ENCODE results near the gene GRM8.

GRM8 gene

GRCh38 chr7:126424985-126425384, 827.8 kb downstream of the GRM8 start:
- no peaks in the 10 kb centered on the region for H3K36me3 ChIP-seq (replicated peaks; ENCODE audit: insufficient read depth, low read length)
- TF ChIP-seq EZH2phosphoT487 (IDR thresholded peaks at IDR 0.05; ENCODE audit: low read length) = no peak
- H3K4me2 ChIP-seq (ENCODE audit: low read depth, low read length) = no peak overlapping the region
- no peaks in the 10 kb centered on the region for H3F3A ChIP-seq (ENCODE audit: insufficient read depth, low read length)
- no peaks in the 10 kb centered on the region for H3K4me1 ChIP-seq (ENCODE audit: low read length)
- H3K9me2 ChIP-seq (replicated peaks; ENCODE audit: insufficient read depth, low read length) = no peaks in the 10 kb centered on the region
- H3K4me3 ChIP-seq (ENCODE audit: low read length) = no peak overlapping the region
- no peak overlapping the region for H2AFZ ChIP-seq (ENCODE audit: low read length)
- no peaks in the 10 kb centered on the region for H3K27me3 ChIP-seq (replicated peaks; ENCODE audit: insufficient read depth, low read length)
- no peaks in the 10 kb centered on the region for H3K79me2 ChIP-seq (ENCODE audit: low read length)
- no peak for DNase-seq
- no peaks in the 10 kb centered on the region for H3K9me3 ChIP-seq (replicated peaks; ENCODE audit: insufficient read depth, low read length)
- no peak overlapping the region for H3K27ac ChIP-seq (ENCODE audit: low read length)
- no peaks in the 10 kb centered on the region for H4K20me1 ChIP-seq (ENCODE audit: insufficient read depth, low read length)
- no peak overlapping the region for H3K9ac ChIP-seq (ENCODE audit: low read length)

- no peaks in the 10 kb centered on the region for H3F3A ChIP-seq (ENCODE audit: insufficient read depth, low read length)
- no peak overlapping the region for H3K9ac ChIP-seq (ENCODE audit: low read length)
- no peaks in the 10 kb centered on the region for H3K9me3 ChIP-seq (replicated peaks; ENCODE audit: insufficient read depth, low read length)
- H4K20me1 ChIP-seq (ENCODE audit: insufficient read depth, low read length) = no peaks in the 10 kb centered on the region
- TF ChIP-seq EZH2phosphoT487 (IDR thresholded peaks at IDR 0.05; ENCODE audit: low read length) = no peak
- no peak for TF ChIP-seq EZH2 (optimal IDR thresholded peaks at IDR 0.05; ENCODE audit: low read depth, low read length)
- TF ChIP-seq CTCF (IDR thresholded peaks at IDR 0.05; ENCODE audit: low read length) = no peak
- H3K27ac ChIP-seq (ENCODE audit: low read length) = no peak overlapping the region
- no peaks in the 10 kb centered on the region for H3K36me3 ChIP-seq (replicated peaks; ENCODE audit: insufficient read depth, low read length)
- no peaks in the 10 kb centered on the region for H3K27me3 ChIP-seq (replicated peaks; ENCODE audit: insufficient read depth, low read length)
- H3K4me1 ChIP-seq (ENCODE audit: low read length) = no peaks in the 10 kb centered on the region
- DNase-seq = no peak
- no peaks in the 10 kb centered on the region for H3K79me2 ChIP-seq (ENCODE audit: low read length)
- no peaks in the 10 kb centered on the region for H3K9me2 ChIP-seq (replicated peaks; ENCODE audit: insufficient read depth, low read length)
- H3K4me3 ChIP-seq (ENCODE audit: low read length) = no peak overlapping the region
- no peak overlapping the region for H2AFZ ChIP-seq (ENCODE audit: low read length)
- H3K4me2 ChIP-seq (ENCODE audit: low read depth, low read length) = no peak overlapping the region
These were observed 833.7 kb downstream of the GRM8 start for GRCh38 chr7:126419047-126419446.

- TF ChIP-seq EZH2phosphoT487 (IDR thresholded peaks at IDR 0.05; ENCODE audit: low read length) = no peak
- no peak for TF ChIP-seq CTCF (IDR thresholded peaks at IDR 0.05; ENCODE audit: low read length)
- no peak for TF ChIP-seq EZH2 (optimal IDR thresholded peaks at IDR 0.05; ENCODE audit: low read depth, low read length)
These were observed 840.8 kb downstream of the GRM8 start for GRCh38 chr7:126411821-126412383.

More at GRCh38 chr7:126411821-126412383, 840.8 kb downstream of the GRM8 start:
- H3K36me3 ChIP-seq (replicated peaks; ENCODE audit: insufficient read depth, low read length) = no peaks in the 10 kb centered on the region
- peak; percentile 48 for DNase-seq
- peak overlapping the region; percentile 49; the same call in 1 of the 2 replicates for H3K27ac ChIP-seq (ENCODE audit: low read length)
- peak overlapping the region; percentile 49 for H3K4me3 ChIP-seq (ENCODE audit: low read length)
- peaks cover 12% of the 10 kb centered on the region; the same call in 1 of the 2 replicates for H3K4me1 ChIP-seq (ENCODE audit: low read length)
- peak overlapping the region; percentile 66 for H3K4me2 ChIP-seq (ENCODE audit: low read depth, low read length)
- no peaks in the 10 kb centered on the region for H4K20me1 ChIP-seq (ENCODE audit: insufficient read depth, low read length)
- no peaks in the 10 kb centered on the region for H3K27me3 ChIP-seq (replicated peaks; ENCODE audit: insufficient read depth, low read length)
- H2AFZ ChIP-seq (ENCODE audit: low read length) = peak overlapping the region; percentile 67
- no peaks in the 10 kb centered on the region for H3K9me2 ChIP-seq (replicated peaks; ENCODE audit: insufficient read depth, low read length)
- H3K9me3 ChIP-seq (replicated peaks; ENCODE audit: insufficient read depth, low read length) = no peaks in the 10 kb centered on the region
- peaks cover 9% of the 10 kb centered on the region; the same call in 1 of the 2 replicates for H3F3A ChIP-seq (ENCODE audit: insufficient read depth, low read length)
- no peaks in the 10 kb centered on the region for H3K79me2 ChIP-seq (ENCODE audit: low read length)
- peak overlapping the region; percentile 28; the same call in 1 of the 2 replicates for H3K9ac ChIP-seq (ENCODE audit: low read length)
